ENCODE results near the gene SNX5.

The SNX5 gene

GRCh38 chr20:17968366-17969277, at the start of gene SNX5, which contains the start of gene MGME1:
SNX5 (minus strand) TSS chr20:17968794; CDS start chr20:17968425, 369 bp downstream.
MGME1 (plus strand) TSS chr20:17969018; CDS start chr20:17969860, 842 bp downstream.
- peak; percentile 98 for DNase-seq (ENCODE audit: low read depth)
- TF ChIP-seq CTCF (IDR thresholded peaks at IDR 0.05; ENCODE audit: low read depth, low read length, missing control alignments), result no peak

GRCh38 chr20:18018100-18018499, 49.5 kb upstream of the SNX5 start:
- no peak overlapping the region for H3K4me3 ChIP-seq (ENCODE audit: low read depth, low read length)
- no peak for TF ChIP-seq CTCF (IDR thresholded peaks at IDR 0.05; ENCODE audit: low read depth, low read length, missing control alignments)
- DNase-seq (ENCODE audit: low read depth), result no peak

More at GRCh38 chr20:17968366-17969277, at the start of gene SNX5, which contains the start of gene MGME1:
- peak within 1 kb of the TSS; percentile 94 for H3K4me3 ChIP-seq (ENCODE audit: low read depth, low read length)

- TF ChIP-seq CTCF (IDR thresholded peaks at IDR 0.05; ENCODE audit: low read depth, low read length, missing control alignments), result no peak
- no peak overlapping the region for H3K4me3 ChIP-seq (ENCODE audit: low read depth, low read length)
- no peak for DNase-seq (ENCODE audit: low read depth)
These were observed 48.2 kb upstream of the SNX5 start for GRCh38 chr20:18016772-18017171.

- no peak for TF ChIP-seq CTCF (IDR thresholded peaks at IDR 0.05; ENCODE audit: low read depth, low read length, missing control alignments)
- H3K4me3 ChIP-seq (ENCODE audit: low read depth, low read length), result no peak overlapping the region
- no peak for DNase-seq (ENCODE audit: low read depth)
These were observed 45.8 kb upstream of the SNX5 start for GRCh38 chr20:18014411-18014810.

GRCh38 chr20:18012901-18013300, 44.3 kb upstream of the SNX5 start:
- no peak for DNase-seq (ENCODE audit: low read depth)
- H3K4me3 ChIP-seq (ENCODE audit: low read depth, low read length), result no peak overlapping the region
- no peak for TF ChIP-seq CTCF (IDR thresholded peaks at IDR 0.05; ENCODE audit: low read depth, low read length, missing control alignments)

- no peak overlapping the region for H3K4me3 ChIP-seq (ENCODE audit: low read depth, low read length)
- no peak for TF ChIP-seq CTCF (IDR thresholded peaks at IDR 0.05; ENCODE audit: low read depth, low read length, missing control alignments)
- no peak for DNase-seq (ENCODE audit: low read depth)
These were observed 43.5 kb upstream of the SNX5 start for GRCh38 chr20:18011951-18012645.

All from GM12864 (cell line).